MM.1S (cell line): Measurements from ENCODE around the gene CIB4.

Source experiments
- DNase-seq: peaks from one replicate; pipeline ENCODE4 v3.0.0-alpha.2; 2015
- H2AFZ ChIP-seq: fragments of 300-600 bp; sonication (generic); 2 replicates; pipeline ENCODE4 v1.6.0; 2016; ENCODE audit warnings: antibody characterized with exemption, low read length
- H3F3A ChIP-seq: fragments of 300-600 bp; sonication (generic); 2 replicates; pipeline ENCODE4 v1.6.1; 2016; ENCODE audit warnings: mild to moderate bottlenecking, antibody characterized with exemption, low read length, moderate library complexity, mixed read lengths; ENCODE audit not compliant: insufficient read depth
- H3K27ac ChIP-seq: fragments of 300-600 bp; sonication (generic); 2 replicates; pipeline ENCODE4 v1.5.1; 2016; ENCODE audit warnings: mild to moderate bottlenecking, low read length
- H3K27me3 ChIP-seq: fragments of 300-600 bp; sonication (generic); replicated peaks from 2 replicates; pipeline ENCODE4 v1.6.0; 2016; ENCODE audit warnings: low read length; ENCODE audit not compliant: insufficient read depth
- H3K36me3 ChIP-seq: fragments of 300-600 bp; sonication (generic); replicated peaks from 2 replicates; pipeline ENCODE4 v1.6.1; 2016; ENCODE audit warnings: mild to moderate bottlenecking, low read length, mixed read lengths; ENCODE audit not compliant: insufficient read depth
- H3K4me1 ChIP-seq: fragments of 300-600 bp; sonication (generic); 2 replicates; pipeline ENCODE4 v1.6.1; 2016; ENCODE audit warnings: low read length, mixed read lengths
- H3K4me2 ChIP-seq: fragments of 300-600 bp; sonication (generic); 2 replicates; pipeline ENCODE4 v1.6.0; 2016; ENCODE audit warnings: low read depth, low read length
- H3K4me3 ChIP-seq: fragments of 300-600 bp; sonication (generic); 2 replicates; pipeline ENCODE4 v1.5.1; 2016; ENCODE audit warnings: low read length, mixed read lengths
- H3K79me2 ChIP-seq: fragments of 300-600 bp; sonication (generic); 2 replicates; pipeline ENCODE4 v1.6.1; 2016; ENCODE audit warnings: mixed run types, low read length, mixed read lengths
- H3K9ac ChIP-seq: fragments of 300-600 bp; sonication (generic); 2 replicates; pipeline ENCODE4 v1.6.1; 2016; ENCODE audit warnings: low read length, mixed read lengths
- H3K9me2 ChIP-seq: fragments of 300-600 bp; sonication (generic); replicated peaks from 2 replicates; pipeline ENCODE4 v1.6.1; 2016; ENCODE audit warnings: mild to moderate bottlenecking, low read length, mixed read lengths; ENCODE audit not compliant: insufficient read depth
- H3K9me3 ChIP-seq: fragments of 300-600 bp; sonication (generic); replicated peaks from 2 replicates; pipeline ENCODE4 v1.6.1; 2016; ENCODE audit warnings: mild to moderate bottlenecking, low read length, mixed read lengths; ENCODE audit not compliant: insufficient read depth
- H4K20me1 ChIP-seq: fragments of 300-600 bp; sonication (generic); 2 replicates; pipeline ENCODE4 v1.6.1; 2016; ENCODE audit warnings: mild to moderate bottlenecking, low read length, moderate library complexity, mixed read lengths; ENCODE audit not compliant: insufficient read depth
- EZH2 ChIP-seq: fragments of 300-600 bp; sonication (generic); optimal IDR thresholded peaks from 2 replicates; pipeline ENCODE3; 2017; ENCODE audit warnings: low read depth, mild to moderate bottlenecking, antibody characterized with exemption, low read length, mixed read lengths
- EZH2phosphoT487 ChIP-seq: fragments of 300-600 bp; sonication (generic); IDR thresholded peaks from 2 replicates; pipeline ENCODE4 v1.6.1; 2018; ENCODE audit warnings: antibody characterized with exemption, low read length
- TF ChIP-seq, protein P1 (sequence below): fragments of 300-600 bp; sonication (generic); IDR thresholded peaks from 2 replicates; pipeline ENCODE4 v1.5.1; 2016; ENCODE audit warnings: antibody characterized with exemption, low read length, mixed read lengths

The CIB4 gene

DNA sequence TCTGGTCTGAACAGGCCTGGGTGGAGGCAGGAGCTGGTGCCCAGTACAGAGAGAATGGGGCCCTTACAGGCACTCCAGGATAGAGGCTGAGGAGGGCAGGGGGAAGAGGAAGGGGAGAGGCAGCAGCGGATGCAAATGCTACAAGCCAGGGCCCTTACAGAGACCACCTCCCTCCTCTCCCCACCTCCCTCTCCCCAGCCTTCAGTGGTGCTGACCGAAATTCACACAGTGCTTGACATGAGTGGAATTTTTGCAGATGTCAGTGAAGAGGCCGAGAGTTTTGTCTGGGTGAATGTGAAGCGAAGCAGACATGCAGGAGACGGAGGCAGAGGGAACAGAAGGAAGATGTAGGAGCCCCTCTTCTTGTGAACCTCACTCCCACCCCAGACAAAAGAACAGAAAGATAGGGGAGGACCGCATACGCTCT, 31.9 kb downstream of the CIB4 start:
- no peak overlapping the region for H3K4me3 ChIP-seq
- H3K36me3 ChIP-seq = no peaks in the 10 kb centered on the region
- no peak for DNase-seq
- no peak overlapping the region for H3K4me2 ChIP-seq
- no peak overlapping the region for H3K27ac ChIP-seq
- H3K9me2 ChIP-seq = no peaks in the 10 kb centered on the region
- no peaks in the 10 kb centered on the region for H3K9me3 ChIP-seq
- H3K79me2 ChIP-seq = no peaks in the 10 kb centered on the region
- H3F3A ChIP-seq = no peaks in the 10 kb centered on the region
- H4K20me1 ChIP-seq = no peaks in the 10 kb centered on the region
- no peaks in the 10 kb centered on the region for H3K4me1 ChIP-seq
- H3K27me3 ChIP-seq = peaks cover 99% of the 10 kb centered on the region
- H2AFZ ChIP-seq = no peak overlapping the region
- no peak overlapping the region for H3K9ac ChIP-seq
- TF ChIP-seq EZH2 = no peak
- TF ChIP-seq, protein P1, sequence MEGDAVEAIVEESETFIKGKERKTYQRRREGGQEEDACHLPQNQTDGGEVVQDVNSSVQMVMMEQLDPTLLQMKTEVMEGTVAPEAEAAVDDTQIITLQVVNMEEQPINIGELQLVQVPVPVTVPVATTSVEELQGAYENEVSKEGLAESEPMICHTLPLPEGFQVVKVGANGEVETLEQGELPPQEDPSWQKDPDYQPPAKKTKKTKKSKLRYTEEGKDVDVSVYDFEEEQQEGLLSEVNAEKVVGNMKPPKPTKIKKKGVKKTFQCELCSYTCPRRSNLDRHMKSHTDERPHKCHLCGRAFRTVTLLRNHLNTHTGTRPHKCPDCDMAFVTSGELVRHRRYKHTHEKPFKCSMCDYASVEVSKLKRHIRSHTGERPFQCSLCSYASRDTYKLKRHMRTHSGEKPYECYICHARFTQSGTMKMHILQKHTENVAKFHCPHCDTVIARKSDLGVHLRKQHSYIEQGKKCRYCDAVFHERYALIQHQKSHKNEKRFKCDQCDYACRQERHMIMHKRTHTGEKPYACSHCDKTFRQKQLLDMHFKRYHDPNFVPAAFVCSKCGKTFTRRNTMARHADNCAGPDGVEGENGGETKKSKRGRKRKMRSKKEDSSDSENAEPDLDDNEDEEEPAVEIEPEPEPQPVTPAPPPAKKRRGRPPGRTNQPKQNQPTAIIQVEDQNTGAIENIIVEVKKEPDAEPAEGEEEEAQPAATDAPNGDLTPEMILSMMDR = no peak
- no peak for TF ChIP-seq EZH2phosphoT487

DNA sequence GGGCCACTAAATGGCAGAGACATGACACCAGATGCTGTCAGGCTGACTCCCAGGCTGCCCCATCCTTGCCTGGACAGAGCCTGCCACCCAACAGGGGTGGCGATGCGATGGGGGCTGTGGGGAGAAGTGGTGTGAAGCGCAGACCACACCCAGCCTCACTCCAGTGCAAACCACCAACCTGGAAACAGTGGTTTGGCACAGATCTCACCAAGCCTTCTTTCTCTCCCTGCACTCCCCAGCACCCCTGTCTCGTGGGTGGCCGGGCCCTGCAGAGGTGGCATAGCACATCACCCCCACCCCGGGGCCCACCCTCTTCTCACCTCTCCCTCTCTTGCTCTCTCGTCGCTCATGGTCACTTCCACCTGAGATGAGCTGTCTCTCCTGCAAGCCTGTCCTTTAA, 32.6 kb downstream of the CIB4 start:
- no peaks in the 10 kb centered on the region for H3K9me2 ChIP-seq
- H2AFZ ChIP-seq = no peak overlapping the region
- no peaks in the 10 kb centered on the region for H3F3A ChIP-seq
- no peaks in the 10 kb centered on the region for H3K36me3 ChIP-seq
- TF ChIP-seq EZH2 = no peak
- TF ChIP-seq, protein P1 = no peak
- no peak for TF ChIP-seq EZH2phosphoT487
- H3K27ac ChIP-seq = no peak overlapping the region
- peaks cover 99% of the 10 kb centered on the region for H3K27me3 ChIP-seq
- no peak overlapping the region for H3K4me3 ChIP-seq
- no peaks in the 10 kb centered on the region for H4K20me1 ChIP-seq
- H3K4me1 ChIP-seq = no peaks in the 10 kb centered on the region
- H3K79me2 ChIP-seq = no peaks in the 10 kb centered on the region
- no peak overlapping the region for H3K4me2 ChIP-seq
- no peaks in the 10 kb centered on the region for H3K9me3 ChIP-seq
- DNase-seq = no peak
- no peak overlapping the region for H3K9ac ChIP-seq

DNA sequence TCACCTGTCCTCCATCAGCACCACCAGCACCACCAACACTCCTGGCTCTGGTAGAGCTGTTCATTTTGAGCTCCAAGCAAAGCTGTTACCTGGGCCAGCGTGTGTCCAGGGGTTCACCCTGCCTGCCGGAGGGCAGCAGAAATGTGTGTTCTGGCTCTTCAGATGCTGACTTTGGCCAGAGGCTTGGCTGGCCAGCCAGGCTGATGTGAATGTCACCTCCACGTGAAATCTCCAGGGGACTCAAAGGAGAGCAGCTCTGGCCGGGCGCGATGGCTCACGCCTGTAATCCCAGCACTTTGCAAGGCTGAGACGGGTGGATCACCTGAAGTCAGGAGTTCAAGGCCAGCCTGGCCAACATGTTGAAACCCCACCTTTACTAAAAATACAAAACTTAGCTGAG, 33.5 kb downstream of the CIB4 start:
- H2AFZ ChIP-seq = no peak overlapping the region
- H3F3A ChIP-seq = no peaks in the 10 kb centered on the region
- H3K9me2 ChIP-seq = no peaks in the 10 kb centered on the region
- DNase-seq = no peak
- no peak overlapping the region for H3K4me2 ChIP-seq
- no peaks in the 10 kb centered on the region for H3K9me3 ChIP-seq
- peaks cover 98% of the 10 kb centered on the region for H3K27me3 ChIP-seq
- no peak overlapping the region for H3K9ac ChIP-seq
- H3K36me3 ChIP-seq = no peaks in the 10 kb centered on the region
- no peaks in the 10 kb centered on the region for H4K20me1 ChIP-seq
- H3K79me2 ChIP-seq = no peaks in the 10 kb centered on the region
- TF ChIP-seq EZH2 (no peak), EZH2phosphoT487 (no peak)
- TF ChIP-seq, protein P1 = no peak
- H3K4me3 ChIP-seq = no peak overlapping the region
- no peaks in the 10 kb centered on the region for H3K4me1 ChIP-seq
- no peak overlapping the region for H3K27ac ChIP-seq
